ENCODE results near the gene LGALS3BP. TPM values are rescaled to one million over a fixed set of nuclear protein-coding genes. Genes with fewer than 3 reads are reported as not detected.

The LGALS3BP gene
- total RNA-seq, 1 experiment from 2014 or later: 69.8 TPM

GRCh38 chr17:79002796-79003593 lies 23.3 kb upstream of the LGALS3BP start:
- Histone ChIP-seq H3K56ac (ENCODE audit: insufficient read length, low read depth, low read length) (no peak overlapping the region), H4K5ac (ENCODE audit: insufficient read length, low read depth, low read length) (no peak overlapping the region), H3K79me2 (ENCODE audit: insufficient read depth, low read length) (0 out of 2 replicates have a peak, but pooled peaks cover 2% of the 10 kb centered on the region), H2BK20ac (ENCODE audit: low read depth, low read length, poor library complexity, severe bottlenecking) (no peak overlapping the region), H4K8ac (replicated peaks; ENCODE audit: insufficient read length, low read depth, low read length) (no peak overlapping the region), H2BK15ac (ENCODE audit: low read depth, low read length) (no peak overlapping the region), H4K91ac (ENCODE audit: insufficient read length, low read depth, low read length) (no peak overlapping the region), H3K4ac (ENCODE audit: low read depth, low read length) (no peak overlapping the region), H3K14ac (ENCODE audit: insufficient read depth, low read length) (no peak overlapping the region), H3K27me3 (ENCODE audit: insufficient read depth, low read length) (peaks cover 31% of the 10 kb centered on the region), H2BK5ac (ENCODE audit: insufficient read length, low read length) (no peak overlapping the region), H3K23ac (ENCODE audit: insufficient read length, low read depth, low read length) (no peak overlapping the region), H3T11ph (ENCODE audit: low read length) (no peak overlapping the region), H2BK120ac (ENCODE audit: low read depth, low read length, poor library complexity, severe bottlenecking) (no peak overlapping the region), H3K18ac (ENCODE audit: insufficient read length, low read depth, low read length) (no peak overlapping the region), H3K9ac (ENCODE audit: extremely low read depth, insufficient read length, low read length) (no peak overlapping the region), H3K27ac (ENCODE audit: insufficient read length, low read depth, low read length) (no peak overlapping the region), H3K23me2 (ENCODE audit: insufficient read length, low read depth, low read length, poor library complexity, severe bottlenecking) (no peaks in the 10 kb centered on the region), H3K9me3 (ENCODE audit: control insufficient read depth, low read depth, low read length) (no peaks in the 10 kb centered on the region), H2AK5ac (ENCODE audit: insufficient read length, low read length) (no peak overlapping the region), H2BK12ac (ENCODE audit: insufficient read length, low read depth, low read length) (no peak overlapping the region), H3K4me1 (ENCODE audit: insufficient read depth, low read length) (no peaks in the 10 kb centered on the region), H2AFZ (ENCODE audit: low read length) (no peak overlapping the region), H3K79me1 (ENCODE audit: insufficient read depth, low read depth, low read length, poor library complexity, severe bottlenecking) (no peaks in the 10 kb centered on the region), H4K20me1 (ENCODE audit: control insufficient read depth, insufficient read depth, insufficient read length) (no peaks in the 10 kb centered on the region), H3K4me2 (ENCODE audit: insufficient read depth, insufficient read length, low read length) (no peak overlapping the region)
- Mint-ChIP-seq H3K4me1 (peaks cover 8 to 10% of the 10 kb centered on the region in 2 experiments), H3K9me3 (no peaks in the 10 kb centered on the region; a peak in 1 of 5 replicates), H3K36me3 (ENCODE audit: insufficient read depth in 1 of 3, low read depth in 3 of 3) (peaks cover 5 to 29% (median 7%) of the 10 kb centered on the region in 3 experiments; a peak in 6 of 7 replicates), H3K27ac (no peak overlapping the region), H3K27me3 (ENCODE audit: low read depth) (peaks cover 83% of the 10 kb centered on the region), H3K4me3 (no peak overlapping the region; a peak in 1 of 5 replicates)
- no CpG with 5 or more reads among the region's 20 CpGs for WGBS (ENCODE audit: extremely low coverage, insufficient read length, low lambda C conversion rate)
- TF ChIP-seq CTCF (conservative IDR thresholded peaks at IDR 0.05): no peak
- DNase-seq: no peak
